HCT116 (cell line): ENCODE results near the gene SEMA3F. TPM values are rescaled to one million over a fixed set of nuclear protein-coding genes. Genes with fewer than 3 reads are reported as not detected.

Experiments
- ATAC-seq: fragments of 200-7000 bp; cut with Tn5 transposase; 2 replicates; pipeline ENCODE4 v1.9.1; 2020; ENCODE audit warnings: mild to moderate bottlenecking, moderate library complexity
- BruUV-seq: library from RNA; stranded (reverse); fragments of 400-500 nt; replicated peaks from 2 replicates; lab custom pipeline; 2021; lab: Mats Ljungman, UMichigan
- CTCF ChIA-PET: fragments of 300-600 bp; sonication (Branson Sonifier 250); formaldehyde crosslinking; loops from one replicate; lab custom pipeline; 2021; ENCODE audit warnings: antibody characterized with exemption; lab: Charles Lee
- POLR2A ChIA-PET: fragments of 300-600, 350-600 bp; sonication (Branson Sonifier 250); formaldehyde crosslinking; loops from one replicate; lab custom pipeline; 2021; ENCODE audit warnings: antibody characterized with exemption; lab: Charles Lee
- RAD21 ChIA-PET, 2 experiments: fragments of 300-600 bp; sonication (Branson Sonifier 250); formaldehyde crosslinking; loops; one replicate each; lab custom pipeline; 2023; ENCODE audit warnings: low total read pairs in 2 of 2; ENCODE audit not compliant: uncharacterized antibody in 2 of 2, unreplicated experiment in 2 of 2, low non-redundant PET in 1 of 2; lab: Charles Lee
- DNase-seq: peaks from one replicate; pipeline ENCODE4 v3.0.0-alpha.2; 2010; ENCODE audit warnings: low read depth, low spot score
- H2AFZ ChIP-seq: fragments of 200-600 bp; shearing (Covaris generic), sonication (generic); 2 replicates; pipeline ENCODE4 v1.6.1; 2017; ENCODE audit warnings: low read depth, mixed run types, mixed read lengths, antibody characterized with exemption, low read length; ENCODE audit not compliant: poor library complexity, severe bottlenecking
- H3K27ac ChIP-seq: 2 replicates; pipeline ENCODE4 v1.5.1; 2012; ENCODE audit warnings: low read depth, low read length
- H3K27me3 ChIP-seq: fragments of 200-600 bp; sonication (generic); 2 replicates; pipeline ENCODE4 v1.6.1; 2016; ENCODE audit warnings: mixed run types, low read length, mixed read lengths; ENCODE audit not compliant: insufficient read depth
- H3K36me3 ChIP-seq, 2 experiments: fragments of 200-500 bp in 1 of 2; fragments of 200-600 bp in 1 of 2; sonication (Bioruptor generic) in 1 of 2; sonication (generic) in 1 of 2; 2 replicates each; pipeline versions ENCODE4 v1.5.1 to v1.6.1; 2014 to 2016; ENCODE audit warnings: low read length in 2 of 2, inconsistent platforms in 1 of 2, mixed read lengths in 1 of 2, mixed run types in 1 of 2; ENCODE audit not compliant: insufficient read depth in 2 of 2, control insufficient read depth in 1 of 2
- H3K4me1 ChIP-seq, 2 experiments: fragments of 200-600 bp in 1 of 2; sonication (generic) in 1 of 2; 2 replicates each; pipeline versions ENCODE4 v1.5.1 to v1.6.1; 2012 to 2017; ENCODE audit warnings: low read length in 2 of 2, inconsistent platforms in 1 of 2, mild to moderate bottlenecking in 1 of 2, mixed read lengths in 1 of 2, mixed run types in 1 of 2, moderate library complexity in 1 of 2; ENCODE audit not compliant: insufficient read depth in 2 of 2, control insufficient read depth in 1 of 2
- H3K4me2 ChIP-seq: fragments of 200-600 bp; sonication (generic); 2 replicates; pipeline ENCODE4 v1.6.1; 2017; ENCODE audit warnings: mixed run types, low read length, mixed read lengths
- H3K4me3 ChIP-seq, 2 experiments: fragments of 200-600 bp in 1 of 2; sonication (generic) in 1 of 2; replicated peaks in 1 of 2; 2 replicates each; pipeline ENCODE4 v1.5.1; 2011 to 2016; ENCODE audit warnings: low read length in 2 of 2, control low read depth in 1 of 2, low read depth in 1 of 2, mild to moderate bottlenecking in 1 of 2, mixed read lengths in 1 of 2, mixed run types in 1 of 2
- H3K79me2 ChIP-seq: fragments of 200-600 bp; sonication (generic); 2 replicates; pipeline ENCODE4 v1.6.1; 2017; ENCODE audit warnings: mild to moderate bottlenecking, mixed run types, low read length, moderate library complexity, mixed read lengths; ENCODE audit not compliant: insufficient read depth
- H3K9ac ChIP-seq: fragments of 200-600 bp; sonication (generic); 2 replicates; pipeline ENCODE4 v1.6.1; 2016; ENCODE audit warnings: low read length, mixed read lengths
- H3K9me2 ChIP-seq: fragments of 200-600 bp; sonication (generic), shearing (Covaris generic); 2 replicates; pipeline ENCODE4 v1.6.1; 2017; ENCODE audit warnings: mixed run types, mild to moderate bottlenecking, moderate library complexity; ENCODE audit not compliant: insufficient read depth
- H3K9me3 ChIP-seq, 2 experiments: fragments of 200-500 bp in 1 of 2; fragments of 200-600 bp in 1 of 2; sonication (Bioruptor generic) in 1 of 2; sonication (generic) in 1 of 2; 2 replicates each; pipeline ENCODE4 v1.6.1; 2014 to 2017; ENCODE audit warnings: low read length in 2 of 2, mixed read lengths in 2 of 2, inconsistent platforms in 1 of 2, low read depth in 1 of 2, mild to moderate bottlenecking in 1 of 2, mixed run types in 1 of 2, moderate library complexity in 1 of 2; ENCODE audit not compliant: control insufficient read depth in 1 of 2, insufficient read depth in 1 of 2
- H4K20me1 ChIP-seq: fragments of 200-600 bp; sonication (generic), shearing (Covaris generic); 2 replicates; pipeline ENCODE4 v1.6.1; 2017; ENCODE audit warnings: mixed run types, mild to moderate bottlenecking, moderate library complexity; ENCODE audit not compliant: insufficient read depth
- EGR1 ChIP-seq: IDR thresholded peaks from 2 replicates; pipeline ENCODE4 v1.6.1; 2012; ENCODE audit warnings: low read depth
- ELF1 ChIP-seq: IDR thresholded peaks from 2 replicates; pipeline ENCODE4 v1.6.1; 2012; ENCODE audit warnings: low read depth, borderline replicate concordance
- EZH2 ChIP-seq: fragments of 200-600 bp; sonication (generic); IDR thresholded peaks from 2 replicates; pipeline ENCODE4 v1.6.1; 2017; ENCODE audit warnings: antibody characterized with exemption, mixed run types
- FOSL1 ChIP-seq: IDR thresholded peaks from 2 replicates; pipeline ENCODE4 v1.6.1; 2012; ENCODE audit warnings: low read depth
- JUND ChIP-seq: IDR thresholded peaks from 2 replicates; pipeline ENCODE4 v1.6.1; 2012
- POLR2A ChIP-seq: IDR thresholded peaks from 2 replicates; pipeline ENCODE4 v1.7.0; 2011; ENCODE audit warnings: borderline replicate concordance; ENCODE audit not compliant: insufficient read depth, insufficient read length; ENCODE audit errors: extremely low read depth
- POLR2AphosphoS5 ChIP-seq: IDR thresholded peaks from 2 replicates; pipeline ENCODE4 v1.6.1; 2011; ENCODE audit warnings: mild to moderate bottlenecking, low read depth, low read length, moderate library complexity
- YY1 ChIP-seq: IDR thresholded peaks from 2 replicates; pipeline ENCODE4 v1.6.1; 2011; ENCODE audit warnings: low read length, low read depth, moderate library complexity, mild to moderate bottlenecking; ENCODE audit not compliant: insufficient replicate concordance; ENCODE audit errors: extremely low read depth
- ZFX ChIP-seq: fragments of 450-650 bp; IDR thresholded peaks from 2 replicates; pipeline ENCODE4 v1.6.1; 2017
- ZNF274 ChIP-seq: fragments of 200-500 bp; sonication (Bioruptor generic); IDR thresholded peaks from 2 replicates; pipeline ENCODE4 v1.6.1; 2014; ENCODE audit warnings: mild to moderate bottlenecking, low read depth, low read length, inconsistent platforms
- intact Hi-C: fragments of 100-400 bp; cut with micrococcal nuclease; formaldehyde crosslinking; loops from 2 replicates; pipeline ENCODE4 v1.10.0; 2022
- total RNA-seq: library from RNA; stranded (reverse); gene quantifications from one replicate; pipeline ENCODE4 v1.2.1, GENCODE V29; 2021; ENCODE audit not compliant: unreplicated experiment
- TF ChIP-seq, protein P1 (sequence below): IDR thresholded peaks from 2 replicates; pipeline ENCODE4 v1.6.1; 2012
- TF ChIP-seq, protein P2 (sequence below): IDR thresholded peaks from 2 replicates; pipeline ENCODE4 v1.6.1; 2011; ENCODE audit warnings: mild to moderate bottlenecking, low read length, moderate library complexity; ENCODE audit not compliant: insufficient replicate concordance; ENCODE audit errors: extremely low read depth

Gene SEMA3F
- total RNA-seq, 1 experiment from 2014 or later: 15.7 TPM

DNA sequence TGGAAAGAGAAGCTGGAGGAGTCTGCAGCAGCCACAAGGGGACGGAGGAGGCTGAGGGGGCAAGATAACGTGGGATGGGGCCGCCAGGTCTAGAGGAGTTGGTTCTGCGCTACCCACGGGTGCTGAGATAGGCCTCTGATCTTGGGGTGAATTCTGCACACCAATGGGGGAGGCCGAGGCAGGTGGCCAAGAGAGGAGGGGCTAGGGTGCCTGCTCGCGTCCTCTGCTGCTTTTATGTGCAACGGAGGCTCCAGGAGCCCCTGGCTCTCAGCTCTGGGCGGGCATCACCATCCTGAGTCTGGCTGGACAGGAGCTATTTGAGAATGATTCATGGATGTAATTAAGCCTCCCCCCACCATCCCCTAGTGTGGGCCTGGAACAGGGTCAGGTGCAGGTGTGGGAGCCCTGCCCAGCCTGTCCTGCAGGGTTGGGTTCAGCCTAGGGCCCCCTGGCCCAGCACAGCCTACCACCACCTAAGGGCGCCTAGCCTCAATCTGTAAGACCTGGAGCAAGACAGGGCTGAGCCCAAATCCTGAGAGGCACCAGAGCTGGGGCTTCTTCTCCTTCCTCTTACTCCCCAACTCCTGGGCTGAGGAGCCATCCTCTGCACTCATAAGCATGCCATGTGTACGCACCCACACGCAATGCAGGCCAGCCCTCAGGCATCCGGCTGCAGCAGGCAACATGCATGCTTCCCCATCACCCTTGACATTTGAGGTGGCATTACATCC, 32.3 kb upstream of the SEMA3F start:
- no peaks in the 10 kb centered on the region for H3K9me3 ChIP-seq
- H3K9me2 ChIP-seq: no peaks in the 10 kb centered on the region
- H4K20me1 ChIP-seq: no peaks in the 10 kb centered on the region
- H3K27ac ChIP-seq: no peak overlapping the region
- BruUV-seq: no TSS peak
- no peak for ATAC-seq
- POLR2A ChIA-PET: no interaction called here
- H3K4me2 ChIP-seq: no peak overlapping the region
- CTCF ChIA-PET: interaction anchor here (1.3 kb wide), 1 partner anchor 104 kb away, joined by 3 read pairs; no protein-coding TSS in a partner anchor
- H3K36me3 ChIP-seq: peaks cover 15 to 17% of the 10 kb centered on the region in 2 experiments; a peak in 3 of 4 replicates
- intact Hi-C loops: loop anchor here (5.0 kb wide), 1 partner anchor 149 kb away; no protein-coding TSS in a partner anchor
- no peaks in the 10 kb centered on the region for H3K79me2 ChIP-seq
- no peak overlapping the region for H2AFZ ChIP-seq
- RAD21 ChIA-PET: no interaction called here
- no peak overlapping the region for H3K9ac ChIP-seq
- TF ChIP-seq FOSL1 (no peak), POLR2AphosphoS5 (peak; percentile 20; the same call in 1 of the 2 replicates)
- no peak for DNase-seq
- no peak overlapping the region for H3K4me3 ChIP-seq
- H3K4me1 ChIP-seq: no peaks in the 10 kb centered on the region
- no peaks in the 10 kb centered on the region for H3K27me3 ChIP-seq

DNA sequence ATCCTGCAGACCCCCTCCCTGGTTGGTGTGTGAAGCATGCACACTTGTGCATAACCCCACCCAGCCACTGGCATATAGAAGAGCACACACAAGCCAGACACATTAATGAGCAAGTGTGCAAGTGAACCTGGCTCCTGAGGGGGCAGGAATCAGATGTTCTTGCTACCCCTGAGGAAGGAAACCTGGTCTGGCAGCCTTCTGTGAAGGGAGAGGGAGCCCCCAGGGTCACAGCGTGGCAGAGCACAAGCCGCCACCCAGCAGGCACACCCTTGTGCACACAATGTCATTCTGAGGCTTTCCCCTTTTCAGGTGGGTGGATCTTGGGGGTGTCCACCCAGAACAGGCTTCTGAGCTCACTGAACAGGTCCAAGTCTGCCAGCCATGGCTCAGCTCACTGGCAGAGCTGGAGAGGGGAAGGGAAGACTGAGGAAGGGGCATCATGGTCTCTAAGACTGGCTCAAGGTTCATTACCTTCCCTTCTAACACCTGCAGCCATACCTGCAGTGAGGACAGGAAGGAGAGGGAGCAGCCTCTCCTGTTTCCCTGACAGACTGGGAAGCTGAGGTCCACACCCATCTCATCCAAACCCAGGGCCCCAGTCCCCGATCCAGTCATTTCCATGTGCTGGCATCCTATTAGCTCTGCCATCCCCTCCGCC, 31.6 kb upstream of the SEMA3F start:
- ATAC-seq (no peak), DNase-seq (no peak)
- H3K4me1 ChIP-seq: no peaks in the 10 kb centered on the region
- ChIA-PET RAD21 (interaction anchor here in 1 of 2 experiments (0.7 kb wide), 1 partner anchor 67 kb away, joined by 3 read pairs; no protein-coding TSS in a partner anchor), POLR2A (no interaction called here), CTCF (interaction anchor here (0.6 to 1.3 kb wide), 2 partner anchors 72 to 103 kb away, joined by 3 read pairs; no protein-coding TSS in a partner anchor)
- no TSS peak for BruUV-seq
- intact Hi-C loops: loop anchor here (5.0 kb wide), 1 partner anchor 149 kb away; no protein-coding TSS in a partner anchor
- no peak overlapping the region for H2AFZ ChIP-seq
- H3K27ac ChIP-seq: no peak overlapping the region
- H3K9me2 ChIP-seq: no peaks in the 10 kb centered on the region
- H3K9me3 ChIP-seq: no peaks in the 10 kb centered on the region
- no peak overlapping the region for H3K9ac ChIP-seq
- H3K27me3 ChIP-seq: no peaks in the 10 kb centered on the region
- no peaks in the 10 kb centered on the region for H4K20me1 ChIP-seq
- no peak overlapping the region for H3K4me2 ChIP-seq
- no peaks in the 10 kb centered on the region for H3K79me2 ChIP-seq
- H3K4me3 ChIP-seq: no peak overlapping the region
- H3K36me3 ChIP-seq: peaks cover 9 to 10% of the 10 kb centered on the region in 2 experiments; a peak in 3 of 4 replicates
- no peak for TF ChIP-seq YY1
- TF ChIP-seq, protein P1, sequence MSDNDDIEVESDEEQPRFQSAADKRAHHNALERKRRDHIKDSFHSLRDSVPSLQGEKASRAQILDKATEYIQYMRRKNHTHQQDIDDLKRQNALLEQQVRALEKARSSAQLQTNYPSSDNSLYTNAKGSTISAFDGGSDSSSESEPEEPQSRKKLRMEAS: no peak
- no peak for TF ChIP-seq EZH2
- TF ChIP-seq FOSL1: no peak
- no peak for TF ChIP-seq ZNF274
- TF ChIP-seq POLR2A: no peak
- no peak for TF ChIP-seq JUND
- TF ChIP-seq, protein P2, sequence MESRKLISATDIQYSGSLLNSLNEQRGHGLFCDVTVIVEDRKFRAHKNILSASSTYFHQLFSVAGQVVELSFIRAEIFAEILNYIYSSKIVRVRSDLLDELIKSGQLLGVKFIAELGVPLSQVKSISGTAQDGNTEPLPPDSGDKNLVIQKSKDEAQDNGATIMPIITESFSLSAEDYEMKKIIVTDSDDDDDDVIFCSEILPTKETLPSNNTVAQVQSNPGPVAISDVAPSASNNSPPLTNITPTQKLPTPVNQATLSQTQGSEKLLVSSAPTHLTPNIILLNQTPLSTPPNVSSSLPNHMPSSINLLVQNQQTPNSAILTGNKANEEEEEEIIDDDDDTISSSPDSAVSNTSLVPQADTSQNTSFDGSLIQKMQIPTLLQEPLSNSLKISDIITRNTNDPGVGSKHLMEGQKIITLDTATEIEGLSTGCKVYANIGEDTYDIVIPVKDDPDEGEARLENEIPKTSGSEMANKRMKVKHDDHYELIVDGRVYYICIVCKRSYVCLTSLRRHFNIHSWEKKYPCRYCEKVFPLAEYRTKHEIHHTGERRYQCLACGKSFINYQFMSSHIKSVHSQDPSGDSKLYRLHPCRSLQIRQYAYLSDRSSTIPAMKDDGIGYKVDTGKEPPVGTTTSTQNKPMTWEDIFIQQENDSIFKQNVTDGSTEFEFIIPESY: no peak
- TF ChIP-seq POLR2AphosphoS5: no peak
- TF ChIP-seq EGR1: no peak
- no peak for TF ChIP-seq ELF1
- no peak for TF ChIP-seq ZFX
